Body of pancreas (tissue), 4 donors: ENCODE results near the gene ZNF577. TPM values are rescaled to one million over a fixed set of nuclear protein-coding genes. Genes with fewer than 3 reads are reported as not detected.
"Not testable (repeated sequence)": the region's sequence is repeated elsewhere in the genome, so short reads cannot be mapped to it uniquely, and the experiment has no call there.

ENCODE experiments used
- ATAC-seq: fragments of 150-250 bp; one replicate; pipeline ENCODE4 v1.9.1; 2016
- DNase-seq, 4 donors: peaks; one replicate each; pipeline ENCODE4 v3.0.0-alpha.2; 2019
- H3K27ac ChIP-seq, 4 donors: fragments of 200-600 bp; sonication (generic); 1 replicate in 3 of 4; 2 replicates in 1 of 4; pipeline versions ENCODE4 v1.5.1 to v1.6.1; 2016 to 2019; ENCODE audit warnings: mild to moderate bottlenecking in 1 of 4, mixed read lengths in 1 of 4, moderate library complexity in 1 of 4
- H3K27me3 ChIP-seq, 2 donors: fragments of 200-600 bp; sonication (generic); one replicate each; pipeline ENCODE4 v1.6.0; 2016; ENCODE audit warnings: mild to moderate bottlenecking in 1 of 2
- H3K36me3 ChIP-seq, 2 donors: fragments of 200-600 bp; sonication (generic); replicated peaks in 1 of 2; 2 replicates each; pipeline ENCODE4 v1.5.1; 2016; ENCODE audit warnings: low read depth in 2 of 2; ENCODE audit not compliant: insufficient read depth in 1 of 2
- H3K4me1 ChIP-seq: fragments of 200-600 bp; sonication (generic); one replicate; pipeline ENCODE4 v1.6.0; 2016
- H3K4me3 ChIP-seq, 2 donors: fragments of 200-600 bp; sonication (generic); 1 replicate in 1 of 2; 2 replicates in 1 of 2; pipeline ENCODE4 v1.5.1; 2016 to 2019
- H3K9me3 ChIP-seq, 3 donors: fragments of 200-600 bp; sonication (generic); 1 replicate in 2 of 3; 2 replicates in 1 of 3; pipeline ENCODE4 v1.5.1; 2016
- CTCF ChIP-seq, 7 experiments: fragments of 450-650 bp in 4 of 7; fragments of 200-600 bp in 3 of 7; sonication (generic) in 3 of 7; IDR thresholded peaks; one replicate each; pipeline ENCODE4 v1.5.1; 2016 to 2019; ENCODE audit warnings: antibody characterized with exemption in 7 of 7
- POLR2A ChIP-seq, 3 donors: fragments of 450-650 bp; IDR thresholded peaks; one replicate each; pipeline ENCODE4 v1.6.1; 2016; ENCODE audit warnings: antibody characterized with exemption in 3 of 3, mild to moderate bottlenecking in 2 of 3
- WGBS, 2 donors: methylation state at CpG; one replicate each; pipeline ENCODE4 v1.1.5; 2017; 5-methylcytosine and 5-hydroxymethylcytosine counted together
- intact Hi-C: fragments of 100-400 bp; cut with DNase I; formaldehyde crosslinking; loops from one replicate; pipeline ENCODE4 v1.15.1; 2023
- total RNA-seq, 2 donors: library from RNA; depleted of rRNA; stranded (reverse); fragments of >200 nt; gene quantifications; one replicate each; pipeline ENCODE4 v1.1.0, GENCODE V29; 2016

Gene ZNF577
- total RNA-seq, 2 donors from 2014 or later: 11.2 to 16.5 TPM

- intact Hi-C loops: no loop called here
- Histone ChIP-seq H3K4me3 (peak overlapping the region in 1 of 2 donors; percentile 79), H3K27me3 (no peaks in the 10 kb centered on the region), H3K36me3 (no peaks in the 10 kb centered on the region), H3K27ac (peak overlapping the region in 3 of 4 donors; percentile 82 to 94 (median 89)), H3K9me3 (peaks cover 0 to 22% (median 0%) of the 10 kb centered on the region in 3 donors), H3K4me1 (peaks cover 8% of the 10 kb centered on the region)
- ATAC-seq (no peak), DNase-seq (no peak)
- TF ChIP-seq POLR2A (IDR thresholded peaks at IDR 0.05): no peak
- TF ChIP-seq CTCF (IDR thresholded peaks at IDR 0.05): no peak
- WGBS, 2 donors: 13 to 16% methylated on average over 11 of the region's 11 CpGs
These were observed 38.7 kb upstream of the ZNF577 start for GRCh38 chr19:51926426-51926783.

- Histone ChIP-seq H3K4me3 (no peak overlapping the region), H3K27ac (no peak overlapping the region), H3K4me1 (no peaks in the 10 kb centered on the region), H3K36me3 (no peaks in the 10 kb centered on the region), H3K9me3 (peaks cover 0 to 46% (median 0%) of the 10 kb centered on the region in 3 donors), H3K27me3 (no peaks in the 10 kb centered on the region)
- intact Hi-C loops: no loop called here
- 83 to 88% methylated on average over 8 of the region's 8 CpGs for WGBS, 2 donors
- no peak for DNase-seq
- no peak for TF ChIP-seq POLR2A (IDR thresholded peaks at IDR 0.05)
- no peak for TF ChIP-seq CTCF (IDR thresholded peaks at IDR 0.05)
- no peak for ATAC-seq
These were observed 34.2 kb upstream of the ZNF577 start for GRCh38 chr19:51921949-51922348.

GRCh38 chr19:51919606-51920005 is 31.9 kb upstream of the ZNF577 start:
- Histone ChIP-seq H3K27ac (no peak overlapping the region), H3K36me3 (no peaks in the 10 kb centered on the region), H3K9me3 (peaks cover 0 to 69% (median 7%) of the 10 kb centered on the region in 3 donors), H3K4me3 (no peak overlapping the region), H3K27me3 (no peaks in the 10 kb centered on the region), H3K4me1 (no peaks in the 10 kb centered on the region)
- 72 to 100% methylated on average over 2 to 3 of the region's 3 CpGs for WGBS, 2 donors
- ATAC-seq (no peak), DNase-seq (no peak)
- TF ChIP-seq CTCF (IDR thresholded peaks at IDR 0.05) (no peak), POLR2A (IDR thresholded peaks at IDR 0.05) (no peak)
- intact Hi-C loops: no loop called here

- Histone ChIP-seq H3K36me3 (no peaks in the 10 kb centered on the region), H3K27ac (no peak overlapping the region), H3K27me3 (no peaks in the 10 kb centered on the region), H3K4me1 (no peaks in the 10 kb centered on the region), H3K9me3 (peaks cover 0 to 62% (median 7%) of the 10 kb centered on the region in 3 donors), H3K4me3 (no peak overlapping the region)
- ATAC-seq (no peak), DNase-seq (no peak)
- no peak for TF ChIP-seq CTCF (IDR thresholded peaks at IDR 0.05)
- WGBS, 2 donors: 78 to 81% methylated on average over 1 of the region's 1 CpG
- intact Hi-C loops: no loop called here
These were observed 28.4 kb upstream of the ZNF577 start for GRCh38 chr19:51916167-51916566.

GRCh38 chr19:51915324-51915867 is 27.6 kb upstream of the ZNF577 start:
- Histone ChIP-seq H3K4me3 (no peak overlapping the region), H3K27ac (no peak overlapping the region), H3K27me3 (no peaks in the 10 kb centered on the region), H3K36me3 (no peaks in the 10 kb centered on the region), H3K9me3 (peaks cover 0 to 54% (median 7%) of the 10 kb centered on the region in 3 donors), H3K4me1 (no peaks in the 10 kb centered on the region)
- no peak for ATAC-seq
- WGBS, 2 donors: 64 to 70% methylated on average over 5 of the region's 5 CpGs
- no peak for TF ChIP-seq POLR2A (IDR thresholded peaks at IDR 0.05)
- no peak for TF ChIP-seq CTCF (IDR thresholded peaks at IDR 0.05)
- no peak for DNase-seq
- intact Hi-C loops: no loop called here

- ATAC-seq, H3K4me3 ChIP-seq, H3K27ac ChIP-seq, intact Hi-C loops, H3K9me3 ChIP-seq, H3K36me3 ChIP-seq, DNase-seq, H3K27me3 ChIP-seq: not testable (repeated sequence)
- WGBS, 2 donors: 16 to 19% methylated on average over 5 of the region's 5 CpGs
- H3K4me1 ChIP-seq: peaks cover 11% of the 10 kb centered on the region
These were observed 20.2 kb upstream of the ZNF577 start for GRCh38 chr19:51907981-51908380.

- H3K27me3 ChIP-seq, H3K27ac ChIP-seq, DNase-seq, H3K9me3 ChIP-seq, ATAC-seq, intact Hi-C loops, H3K36me3 ChIP-seq, H3K4me3 ChIP-seq: not testable (repeated sequence)
- H3K4me1 ChIP-seq: peaks cover 11% of the 10 kb centered on the region
- WGBS, 2 donors: 34 to 39% methylated on average over 9 of the region's 9 CpGs
These were observed 18.4 kb upstream of the ZNF577 start for GRCh38 chr19:51906108-51906507.
